GM23248 (cell line): Measurements from ENCODE around the gene MXI1. TPM values are rescaled to one million over a fixed set of nuclear protein-coding genes. Genes with fewer than 3 reads are reported as not detected.

Source experiments
- DNase-seq: peaks from one replicate; pipeline ENCODE4 v3.0.0-alpha.2; 2015
- H2AFZ ChIP-seq: fragments of 200-600 bp; sonication (generic); 2 replicates; pipeline ENCODE4 v1.6.1; 2016; ENCODE audit warnings: antibody characterized with exemption
- H3F3A ChIP-seq: fragments of 200-600 bp; sonication (generic); 2 replicates; pipeline ENCODE4 v1.6.1; 2016; ENCODE audit warnings: mild to moderate bottlenecking, antibody characterized with exemption, mixed run types; ENCODE audit not compliant: insufficient read depth
- H3K27ac ChIP-seq: fragments of 200-600 bp; sonication (generic); 2 replicates; pipeline ENCODE4 v1.5.1; 2016; ENCODE audit warnings: mild to moderate bottlenecking
- H3K27me3 ChIP-seq: fragments of 200-600 bp; sonication (generic); replicated peaks from 2 replicates; pipeline ENCODE4 v1.6.1; 2016; ENCODE audit warnings: mild to moderate bottlenecking; ENCODE audit not compliant: insufficient read depth
- H3K36me3 ChIP-seq: fragments of 200-600 bp; sonication (generic); 2 replicates; pipeline ENCODE4 v1.6.1; 2016; ENCODE audit warnings: low read depth, mild to moderate bottlenecking
- H3K4me1 ChIP-seq: fragments of 200-600 bp; sonication (generic); 2 replicates; pipeline ENCODE4 v1.6.1; 2016; ENCODE audit warnings: mild to moderate bottlenecking; ENCODE audit not compliant: insufficient read depth
- H3K4me2 ChIP-seq: fragments of 200-600 bp; sonication (generic); one replicate; pipeline ENCODE4 v1.6.1; 2016; ENCODE audit warnings: mild to moderate bottlenecking; ENCODE audit not compliant: unreplicated experiment
- H3K4me3 ChIP-seq: fragments of 200-600 bp; sonication (generic); 2 replicates; pipeline ENCODE4 v1.5.1; 2016; ENCODE audit warnings: mild to moderate bottlenecking
- H3K79me2 ChIP-seq: fragments of 200-600 bp; sonication (generic); 2 replicates; pipeline ENCODE4 v1.6.1; 2016; ENCODE audit warnings: mild to moderate bottlenecking; ENCODE audit not compliant: insufficient read depth
- H3K9ac ChIP-seq: fragments of 200-600 bp; sonication (generic); 2 replicates; pipeline ENCODE4 v1.6.1; 2016; ENCODE audit warnings: mild to moderate bottlenecking
- H3K9me2 ChIP-seq: fragments of 200-600 bp; sonication (generic); 2 replicates; pipeline ENCODE4 v1.6.1; 2016; ENCODE audit warnings: mixed run types, mild to moderate bottlenecking, moderate library complexity; ENCODE audit not compliant: insufficient read depth
- H3K9me3 ChIP-seq: fragments of 200-600 bp; sonication (generic); one replicate; pipeline ENCODE4 v1.6.1; 2017; ENCODE audit warnings: low read depth
- H4K20me1 ChIP-seq: fragments of 200-600 bp; sonication (generic); 2 replicates; pipeline ENCODE4 v1.6.0; 2016; ENCODE audit not compliant: insufficient read depth
- EZH2 ChIP-seq: fragments of 200-600 bp; sonication (generic); IDR thresholded peaks from 2 replicates; pipeline ENCODE4 v1.6.1; 2018; ENCODE audit warnings: antibody characterized with exemption, mild to moderate bottlenecking; ENCODE audit not compliant: insufficient read depth, poor library complexity, severe bottlenecking
- EZH2phosphoT487 ChIP-seq: fragments of 200-600 bp; sonication (generic); IDR thresholded peaks from 2 replicates; pipeline ENCODE4 v1.6.1; 2018; ENCODE audit warnings: antibody characterized with exemption, moderate library complexity, mild to moderate bottlenecking, low read depth; ENCODE audit not compliant: insufficient read depth
- WGBS, 2 experiments: methylation state at CpG; one replicate each; pipeline ENCODE4 v1.1.6; 2015 to 2017; ENCODE audit warnings: low lambda C conversion rate in 2 of 2, low coverage in 1 of 2; ENCODE audit errors: missing lambda C conversion rate in 2 of 2; 5-methylcytosine and 5-hydroxymethylcytosine counted together
- in situ Hi-C: fragments of 300-500 bp; cut with MboI; formaldehyde crosslinking; loops from 2 replicates; pipeline ENCODE4 v1.15.0; 2020
- polyA plus RNA-seq: library from polyadenylated mRNA; unstranded; fragments of >200 nt; fragmentation: Nextera tagmentation; extraction: Ambion mirVana; gene quantifications from 2 replicates; pipeline ENCODE4 v1.2.1, GENCODE V29; 2016
- total RNA-seq: library from RNA; depleted of rRNA; stranded (reverse); fragments of >200 nt; shearing (Covaris generic); gene quantifications from 2 replicates; pipeline ENCODE4 v1.2.3, GENCODE V29; 2014

Gene MXI1
- total and polyA plus RNA-seq, 2 experiments from 2014 or later: 17.6 to 25.7 TPM

GRCh38 chr10:110171032-110171431, 36.4 kb upstream of the MXI1 start:
- H3K36me3 ChIP-seq: no peaks in the 10 kb centered on the region
- H3K4me1 ChIP-seq: no peaks in the 10 kb centered on the region
- no peaks in the 10 kb centered on the region for H3K79me2 ChIP-seq
- no peaks in the 10 kb centered on the region for H4K20me1 ChIP-seq
- no peaks in the 10 kb centered on the region for H3K9me3 ChIP-seq
- in situ Hi-C loops: no loop called here
- H3K4me2 ChIP-seq: no peak overlapping the region
- DNase-seq: no peak
- no peak overlapping the region for H3K9ac ChIP-seq
- 43 to 52% methylated on average over 6 of the region's 6 CpGs for WGBS, 2 experiments
- H3K9me2 ChIP-seq: no peaks in the 10 kb centered on the region
- peaks cover 54% of the 10 kb centered on the region for H3K27me3 ChIP-seq
- no peak overlapping the region for H3K4me3 ChIP-seq
- no peak overlapping the region for H2AFZ ChIP-seq
- no peak for TF ChIP-seq EZH2phosphoT487
- no peak for TF ChIP-seq EZH2
- no peak overlapping the region for H3K27ac ChIP-seq
- no peaks in the 10 kb centered on the region for H3F3A ChIP-seq

DNA sequence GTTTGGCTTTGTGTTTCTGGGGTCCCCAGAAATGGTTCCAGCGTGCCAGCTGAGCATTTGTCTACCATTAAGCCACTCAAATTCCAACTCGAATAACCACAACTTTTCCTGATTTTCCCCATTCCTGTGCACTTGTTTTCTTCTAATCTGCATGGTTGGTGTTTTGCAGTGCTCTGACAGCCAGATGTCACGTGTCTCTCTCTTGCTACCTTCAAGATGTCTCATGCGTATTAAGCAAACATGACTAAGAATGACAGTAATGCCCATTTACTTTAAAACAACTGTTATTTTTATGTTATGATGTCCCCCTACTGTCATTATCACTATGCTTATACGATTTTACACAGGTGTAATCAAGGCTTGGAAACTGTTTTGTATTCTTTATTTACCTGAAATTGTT, 35.2 kb upstream of the MXI1 start:
- H3K27ac ChIP-seq: no peak overlapping the region
- H3K36me3 ChIP-seq: no peaks in the 10 kb centered on the region
- DNase-seq: peak; percentile 28
- H3K9me3 ChIP-seq: no peaks in the 10 kb centered on the region
- H2AFZ ChIP-seq: no peak overlapping the region
- no peaks in the 10 kb centered on the region for H3K79me2 ChIP-seq
- H3K27me3 ChIP-seq: peaks cover 43% of the 10 kb centered on the region
- no peaks in the 10 kb centered on the region for H3K9me2 ChIP-seq
- no peaks in the 10 kb centered on the region for H4K20me1 ChIP-seq
- in situ Hi-C loops: no loop called here
- no peaks in the 10 kb centered on the region for H3F3A ChIP-seq
- H3K9ac ChIP-seq: no peak overlapping the region
- H3K4me3 ChIP-seq: no peak overlapping the region
- H3K4me1 ChIP-seq: no peaks in the 10 kb centered on the region
- H3K4me2 ChIP-seq: no peak overlapping the region
- 57 to 59% methylated on average over 5 of the region's 5 CpGs for WGBS, 2 experiments
- TF ChIP-seq EZH2phosphoT487 (no peak), EZH2 (no peak)

DNA sequence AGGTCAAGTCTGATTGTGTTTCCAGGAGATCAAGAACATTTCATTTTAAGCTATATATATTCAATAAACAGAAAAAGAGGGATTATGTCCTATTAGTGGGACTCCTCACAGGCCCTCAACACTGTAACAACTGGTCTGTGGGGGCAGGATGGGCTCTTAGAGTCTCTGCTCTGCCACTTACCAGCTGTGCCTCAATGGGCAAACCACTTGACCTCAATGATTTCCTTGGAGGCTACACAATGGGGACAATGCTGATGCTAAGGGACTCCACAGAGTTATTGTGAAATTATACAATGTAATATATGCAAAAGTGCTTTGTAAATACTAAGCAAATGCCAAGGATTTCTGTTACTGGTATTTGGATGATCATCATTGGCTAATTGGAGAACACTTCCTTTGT, 33.2 kb upstream of the MXI1 start:
- no peaks in the 10 kb centered on the region for H3K9me3 ChIP-seq
- no peaks in the 10 kb centered on the region for H3K9me2 ChIP-seq
- no peak for DNase-seq
- H3K79me2 ChIP-seq: no peaks in the 10 kb centered on the region
- H3K4me1 ChIP-seq: no peaks in the 10 kb centered on the region
- no peaks in the 10 kb centered on the region for H3K36me3 ChIP-seq
- no peaks in the 10 kb centered on the region for H4K20me1 ChIP-seq
- no peak overlapping the region for H3K4me3 ChIP-seq
- H3K4me2 ChIP-seq: no peak overlapping the region
- no peak overlapping the region for H2AFZ ChIP-seq
- in situ Hi-C loops: no loop called here
- no peak overlapping the region for H3K27ac ChIP-seq
- TF ChIP-seq EZH2phosphoT487 (no peak), EZH2 (no peak)
- no peaks in the 10 kb centered on the region for H3F3A ChIP-seq
- no peak overlapping the region for H3K9ac ChIP-seq
- peaks cover 23% of the 10 kb centered on the region for H3K27me3 ChIP-seq

DNA sequence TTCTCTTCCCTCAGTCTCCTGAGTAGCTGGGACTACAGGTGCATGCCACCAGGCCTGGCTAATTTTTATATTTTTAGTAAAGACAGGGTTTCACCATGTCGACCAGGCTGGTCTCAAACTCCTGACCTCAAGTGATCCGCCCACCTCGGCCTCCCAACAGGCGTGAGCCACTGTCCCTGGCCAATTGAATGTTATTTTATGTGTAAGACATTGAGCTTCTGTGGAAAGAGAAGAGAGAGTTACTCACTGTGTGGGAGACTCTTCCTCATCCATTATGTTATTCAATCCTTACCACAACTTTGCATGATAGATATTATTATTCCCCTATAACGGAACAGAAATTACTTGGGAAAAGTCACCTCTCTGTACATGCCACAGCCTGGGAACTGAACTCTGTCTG, 32.6 kb upstream of the MXI1 start:
- no peaks in the 10 kb centered on the region for H3K36me3 ChIP-seq
- DNase-seq: no peak
- no peak for TF ChIP-seq EZH2
- no peak for TF ChIP-seq EZH2phosphoT487
- WGBS, 2 experiments: 90 to 93% methylated on average over 5 of the region's 5 CpGs
- H3K79me2 ChIP-seq: no peaks in the 10 kb centered on the region
- no peak overlapping the region for H3K27ac ChIP-seq
- H3K4me2 ChIP-seq: no peak overlapping the region
- H3K9ac ChIP-seq: no peak overlapping the region
- no peaks in the 10 kb centered on the region for H3K4me1 ChIP-seq
- in situ Hi-C loops: no loop called here
- H3K27me3 ChIP-seq: peaks cover 16% of the 10 kb centered on the region
- H3F3A ChIP-seq: no peaks in the 10 kb centered on the region
- no peak overlapping the region for H2AFZ ChIP-seq
- H3K9me2 ChIP-seq: no peaks in the 10 kb centered on the region
- no peak overlapping the region for H3K4me3 ChIP-seq
- no peaks in the 10 kb centered on the region for H4K20me1 ChIP-seq
- no peaks in the 10 kb centered on the region for H3K9me3 ChIP-seq

DNA sequence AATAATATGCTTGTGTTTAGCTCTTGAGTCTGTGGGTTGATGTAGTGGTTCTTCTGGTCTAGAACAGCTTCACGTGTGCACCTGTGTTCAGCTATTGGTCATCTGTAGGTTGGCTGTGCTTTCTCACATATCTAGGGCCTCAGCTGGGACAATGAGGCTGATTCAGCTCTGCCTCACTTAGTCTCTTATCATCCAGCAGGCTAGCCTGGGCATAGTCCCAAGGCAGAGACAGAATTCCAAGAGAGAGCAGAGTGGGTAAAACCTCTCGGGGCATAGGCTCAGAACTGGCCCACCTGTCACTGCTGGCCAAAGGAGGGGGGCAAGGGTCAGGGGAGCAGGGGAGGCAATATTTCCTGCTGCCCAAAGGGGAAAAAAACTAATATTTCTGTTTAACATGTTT, 32.0 kb upstream of the MXI1 start:
- no peak overlapping the region for H2AFZ ChIP-seq
- no peak for TF ChIP-seq EZH2phosphoT487
- TF ChIP-seq EZH2: no peak
- H3K4me1 ChIP-seq: no peaks in the 10 kb centered on the region
- H3F3A ChIP-seq: no peaks in the 10 kb centered on the region
- no peaks in the 10 kb centered on the region for H3K79me2 ChIP-seq
- WGBS, 2 experiments: 82 to 84% methylated on average over 2 of the region's 2 CpGs
- no peak overlapping the region for H3K4me2 ChIP-seq
- no peak overlapping the region for H3K27ac ChIP-seq
- in situ Hi-C loops: no loop called here
- H3K4me3 ChIP-seq: no peak overlapping the region
- no peaks in the 10 kb centered on the region for H4K20me1 ChIP-seq
- no peaks in the 10 kb centered on the region for H3K9me2 ChIP-seq
- H3K27me3 ChIP-seq: peaks cover 11% of the 10 kb centered on the region
- H3K9ac ChIP-seq: no peak overlapping the region
- H3K36me3 ChIP-seq: no peaks in the 10 kb centered on the region
- no peaks in the 10 kb centered on the region for H3K9me3 ChIP-seq
- peak; percentile 26 for DNase-seq
